Spleen (tissue), 7 donors: ENCODE results near the gene SRPX.

Experiments
- POLR2AphosphoS5 ChIP-seq, 3 donors: sonication (generic); formaldehyde crosslinking; IDR thresholded peaks; one replicate each; pipeline ENCODE4 v1.5.1; 2017; ENCODE audit warnings: antibody characterized with exemption in 3 of 3
- TF ChIP-seq, protein P1 (sequence below), 11 experiments: fragments of 200-600 bp in 7 of 11; fragments of 450-650 bp in 4 of 11; sonication (generic) in 4 of 11; IDR thresholded peaks in 8 of 11; conservative IDR thresholded peaks in 3 of 11; 1 replicate in 7 of 11; 2 replicates in 4 of 11; pipeline versions ENCODE4 v1.4.0 to v1.8.0; 2016 to 2021; ENCODE audit warnings: antibody characterized with exemption in 11 of 11, inconsistent platforms in 4 of 11, mild to moderate bottlenecking in 1 of 11
- donor health status: DM: no; HTN: no; CAD: no; lungs with moderate emphysema.
- donor health status: DM: no; HTN: no; CAD: no.
- donor health status: DM: no; HTN: no; CAD: no.

DNA sequence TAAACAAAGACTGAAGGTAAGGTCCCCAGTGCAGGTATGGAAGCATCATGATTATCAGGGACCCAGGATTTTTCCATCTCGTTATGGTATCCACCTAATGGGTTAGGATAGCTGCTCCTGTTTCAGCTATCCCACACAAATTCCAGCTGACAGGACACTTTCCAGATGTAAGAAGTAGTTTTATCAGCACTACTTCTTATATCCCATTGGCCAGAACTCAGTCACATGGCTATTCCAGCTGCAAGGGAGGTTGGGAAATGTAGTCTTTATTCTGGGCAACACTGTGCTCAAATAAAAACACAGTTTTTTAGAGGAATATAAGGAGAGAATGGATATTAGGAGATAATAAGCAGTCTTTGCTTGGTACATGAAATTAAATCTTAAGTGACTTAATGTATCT lies 96.7 kb downstream of the SRPX start:
- TF ChIP-seq, protein P1, sequence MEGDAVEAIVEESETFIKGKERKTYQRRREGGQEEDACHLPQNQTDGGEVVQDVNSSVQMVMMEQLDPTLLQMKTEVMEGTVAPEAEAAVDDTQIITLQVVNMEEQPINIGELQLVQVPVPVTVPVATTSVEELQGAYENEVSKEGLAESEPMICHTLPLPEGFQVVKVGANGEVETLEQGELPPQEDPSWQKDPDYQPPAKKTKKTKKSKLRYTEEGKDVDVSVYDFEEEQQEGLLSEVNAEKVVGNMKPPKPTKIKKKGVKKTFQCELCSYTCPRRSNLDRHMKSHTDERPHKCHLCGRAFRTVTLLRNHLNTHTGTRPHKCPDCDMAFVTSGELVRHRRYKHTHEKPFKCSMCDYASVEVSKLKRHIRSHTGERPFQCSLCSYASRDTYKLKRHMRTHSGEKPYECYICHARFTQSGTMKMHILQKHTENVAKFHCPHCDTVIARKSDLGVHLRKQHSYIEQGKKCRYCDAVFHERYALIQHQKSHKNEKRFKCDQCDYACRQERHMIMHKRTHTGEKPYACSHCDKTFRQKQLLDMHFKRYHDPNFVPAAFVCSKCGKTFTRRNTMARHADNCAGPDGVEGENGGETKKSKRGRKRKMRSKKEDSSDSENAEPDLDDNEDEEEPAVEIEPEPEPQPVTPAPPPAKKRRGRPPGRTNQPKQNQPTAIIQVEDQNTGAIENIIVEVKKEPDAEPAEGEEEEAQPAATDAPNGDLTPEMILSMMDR (IDR thresholded peaks at IDR 0.05 in 8 of 11, conservative IDR thresholded peaks at IDR 0.05 in 3 of 11), result no peak
- no peak for TF ChIP-seq POLR2AphosphoS5 (IDR thresholded peaks at IDR 0.05)
